H1 (cell line): Measurements from ENCODE around the gene YOD1.

Experiments
- EP300 ChIP-seq, 2 experiments: IDR thresholded peaks; 1 replicate in 1 of 2; 2 replicates in 1 of 2; pipeline ENCODE4 v1.6.1; 2011 to 2012; ENCODE audit warnings: low read depth in 2 of 2, low read length in 2 of 2, mild to moderate bottlenecking in 2 of 2, borderline replicate concordance in 1 of 2, inconsistent platforms in 1 of 2, moderate library complexity in 1 of 2
- POLR2AphosphoS5 ChIP-seq: IDR thresholded peaks from 2 replicates; pipeline ENCODE4 v1.6.1; 2011; ENCODE audit warnings: low read depth, low read length
- TF ChIP-seq, protein P1 (sequence below), 3 experiments: IDR thresholded peaks; 1 replicate in 2 of 3; 2 replicates in 1 of 3; pipeline versions ENCODE4 v1.5.1 to v1.6.1; 2011; ENCODE audit warnings: low read length in 3 of 3, mild to moderate bottlenecking in 3 of 3, inconsistent platforms in 2 of 3, low read depth in 1 of 3, moderate library complexity in 1 of 3; ENCODE audit not compliant: insufficient read depth in 1 of 3; ENCODE audit errors: control extremely low read depth in 1 of 3

DNA sequence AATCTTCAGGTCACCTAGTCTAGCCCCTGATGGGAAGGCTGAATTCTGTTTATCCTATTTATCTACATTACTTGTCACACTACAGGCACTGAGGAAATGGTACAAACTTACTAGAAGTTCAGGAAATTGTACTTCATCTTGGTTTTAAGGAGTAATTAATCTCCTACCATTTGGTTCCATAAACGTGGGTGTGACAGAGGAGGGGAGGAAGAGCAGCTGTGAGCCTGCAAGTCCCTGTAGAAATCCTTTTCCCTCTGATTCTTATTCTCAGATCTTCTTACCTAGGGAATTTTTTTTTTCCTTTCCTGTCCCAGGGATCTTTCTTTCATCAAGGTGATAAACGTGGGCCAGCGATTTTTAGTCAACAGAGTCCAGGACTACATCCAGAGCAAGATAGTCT, 16.2 kb upstream of the YOD1 start:
- TF ChIP-seq, protein P1, sequence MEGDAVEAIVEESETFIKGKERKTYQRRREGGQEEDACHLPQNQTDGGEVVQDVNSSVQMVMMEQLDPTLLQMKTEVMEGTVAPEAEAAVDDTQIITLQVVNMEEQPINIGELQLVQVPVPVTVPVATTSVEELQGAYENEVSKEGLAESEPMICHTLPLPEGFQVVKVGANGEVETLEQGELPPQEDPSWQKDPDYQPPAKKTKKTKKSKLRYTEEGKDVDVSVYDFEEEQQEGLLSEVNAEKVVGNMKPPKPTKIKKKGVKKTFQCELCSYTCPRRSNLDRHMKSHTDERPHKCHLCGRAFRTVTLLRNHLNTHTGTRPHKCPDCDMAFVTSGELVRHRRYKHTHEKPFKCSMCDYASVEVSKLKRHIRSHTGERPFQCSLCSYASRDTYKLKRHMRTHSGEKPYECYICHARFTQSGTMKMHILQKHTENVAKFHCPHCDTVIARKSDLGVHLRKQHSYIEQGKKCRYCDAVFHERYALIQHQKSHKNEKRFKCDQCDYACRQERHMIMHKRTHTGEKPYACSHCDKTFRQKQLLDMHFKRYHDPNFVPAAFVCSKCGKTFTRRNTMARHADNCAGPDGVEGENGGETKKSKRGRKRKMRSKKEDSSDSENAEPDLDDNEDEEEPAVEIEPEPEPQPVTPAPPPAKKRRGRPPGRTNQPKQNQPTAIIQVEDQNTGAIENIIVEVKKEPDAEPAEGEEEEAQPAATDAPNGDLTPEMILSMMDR (IDR thresholded peaks at IDR 0.05; ENCODE audit: control extremely low read depth in 1 of 3, insufficient read depth in 1 of 3, low read depth in 1 of 3, low read length in 3 of 3) = no peak
- TF ChIP-seq EP300 (IDR thresholded peaks at IDR 0.05; ENCODE audit: borderline replicate concordance in 1 of 2, low read depth in 2 of 2, low read length in 2 of 2) (no peak), POLR2AphosphoS5 (no peak)
